DMS53 treated with DMSO at 0.1 percent for 48 hours (cell line): Measurements from ENCODE around the gene SARDH.
"Not testable (repeated sequence)": the region's sequence is repeated elsewhere in the genome, so short reads cannot be mapped to it uniquely, and the experiment has no call there.

ENCODE experiments used
- DNase-seq: peaks from one replicate; lab custom pipeline; 2025; ENCODE audit not compliant: unreplicated experiment; lab: John Stamatoyannopoulos, UW

SARDH gene

DNA sequence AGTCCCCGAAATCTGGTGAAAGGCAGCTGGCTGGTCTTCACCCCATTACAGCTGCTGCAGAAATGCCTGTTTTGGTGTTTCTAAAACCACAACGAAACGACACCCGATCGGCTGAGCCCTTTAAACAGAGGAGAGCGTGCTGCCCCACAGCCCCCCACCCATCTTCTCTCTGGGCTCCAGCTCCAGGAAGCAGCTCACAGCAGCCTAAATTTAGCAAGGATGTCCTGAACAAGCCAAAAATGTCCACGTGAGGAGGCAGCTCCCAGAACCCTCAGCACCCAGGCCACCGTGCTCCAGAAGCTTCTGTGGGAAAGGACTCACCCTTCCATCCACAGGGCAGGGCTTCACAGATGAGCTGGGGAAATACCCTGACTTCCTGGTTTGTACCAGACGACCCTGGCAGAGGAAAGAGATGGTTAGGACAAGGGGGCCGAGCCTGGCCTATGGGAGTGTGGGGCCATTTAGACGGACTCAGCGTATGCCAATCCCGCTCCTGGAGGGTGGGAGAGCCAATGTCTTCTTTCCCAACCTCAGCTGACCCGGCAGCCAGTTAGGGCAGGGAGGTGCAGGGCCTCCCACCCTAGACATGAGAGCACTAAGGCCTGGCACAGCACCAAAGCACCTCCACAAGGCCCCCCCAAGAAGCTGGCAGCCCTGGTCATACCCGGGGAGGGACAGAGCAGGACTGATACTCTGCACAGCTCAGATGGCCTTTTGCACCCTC is 39.1 kb upstream of the SARDH start:
- no peak for DNase-seq

- no peak for DNase-seq
Observed at GRCh38 chr9:133775951-133776905, 38.1 kb upstream of the SARDH start.

GRCh38 chr9:133775291-133775690 is 37.1 kb upstream of the SARDH start:
- DNase-seq, result no peak

DNA sequence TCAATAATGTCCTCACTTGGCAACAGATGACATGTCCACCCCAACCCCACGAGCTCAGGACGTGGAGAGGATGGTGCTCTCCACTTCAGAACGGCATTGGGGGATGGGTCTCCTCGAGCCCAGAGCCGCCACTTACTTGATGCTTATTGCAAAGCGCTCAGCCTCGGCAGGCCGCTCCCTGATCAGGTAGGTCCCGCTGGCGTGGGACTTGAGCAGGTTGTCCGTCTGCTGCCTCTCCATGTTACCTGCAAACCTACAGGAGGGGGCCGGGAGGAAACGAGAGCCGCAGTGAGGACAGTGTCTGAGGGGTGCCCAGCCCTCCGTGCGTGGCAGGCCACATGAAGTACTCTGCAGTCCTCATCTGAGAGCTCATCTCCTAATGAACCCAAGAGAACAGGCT is 36.6 kb upstream of the SARDH start:
- no peak for DNase-seq

- DNase-seq, result no peak
Observed at GRCh38 chr9:133773889-133774655, 35.9 kb upstream of the SARDH start.

DNA sequence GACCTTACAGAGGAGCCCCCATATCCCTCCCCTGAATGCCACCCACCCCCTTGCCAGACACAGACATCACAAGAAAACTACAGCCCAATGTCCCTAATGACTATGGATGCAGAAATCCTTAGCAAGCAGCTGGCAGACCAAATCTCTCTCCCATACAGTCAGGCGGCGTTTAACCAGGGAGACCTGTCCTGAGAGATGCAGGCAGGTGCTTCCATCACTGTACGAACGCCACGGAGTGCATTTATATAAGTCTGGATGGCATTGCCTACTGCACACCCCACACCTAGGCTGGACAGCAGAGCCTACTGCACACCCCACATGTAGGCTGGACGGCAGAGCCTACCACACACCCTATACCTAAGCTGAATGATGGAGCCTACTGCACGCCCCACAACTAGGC is 34.4 kb upstream of the SARDH start:
- DNase-seq, result no peak

DNA sequence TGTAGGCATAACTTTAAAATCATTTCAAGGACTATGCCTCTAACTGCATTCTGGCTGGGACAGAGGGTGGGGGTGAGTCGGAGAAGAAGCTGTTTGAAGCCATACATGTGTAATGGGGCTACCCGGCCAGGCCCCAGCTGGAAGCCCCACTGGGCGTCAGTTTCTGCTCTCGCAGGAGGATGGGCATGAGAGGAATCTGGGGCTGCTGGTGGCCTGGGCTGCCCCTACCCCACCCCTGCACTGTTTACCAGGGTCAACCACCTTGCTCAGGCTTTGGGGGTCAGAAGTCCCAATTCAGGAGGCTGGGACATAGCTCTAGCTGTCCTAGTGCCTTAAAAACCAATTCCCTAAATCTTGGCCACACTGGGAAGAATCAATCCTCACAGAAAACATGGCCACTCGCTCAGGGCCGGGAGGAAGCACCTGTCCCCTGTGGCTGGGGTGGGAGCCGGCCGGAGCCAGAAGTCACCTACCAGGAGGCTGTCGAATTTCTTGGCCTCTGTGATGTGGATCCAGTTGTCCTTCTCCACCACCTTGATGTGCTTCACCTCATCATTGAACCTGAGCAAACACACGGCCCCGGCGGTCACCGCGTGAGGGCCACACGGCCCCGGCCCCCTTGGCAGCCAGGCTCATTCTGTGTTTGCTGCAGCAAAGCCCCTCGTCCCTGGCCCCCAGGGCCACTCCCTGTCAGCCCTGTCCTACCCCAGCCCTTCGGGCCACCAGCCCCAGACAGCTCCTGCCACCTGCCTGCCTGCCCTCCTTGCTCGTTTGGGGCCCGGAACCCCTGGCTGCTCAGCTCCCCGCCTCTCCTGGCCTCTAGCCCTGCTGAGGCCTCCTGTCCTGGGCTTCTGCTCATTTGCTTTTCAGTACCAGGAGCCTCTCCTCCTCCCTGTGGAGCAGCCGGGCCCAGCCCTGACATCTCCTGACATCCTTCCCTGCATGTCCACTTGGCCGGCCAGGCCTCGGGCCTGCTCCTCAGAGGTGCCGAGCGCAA is 33.6 kb upstream of the SARDH start:
- DNase-seq, result no peak

DNA sequence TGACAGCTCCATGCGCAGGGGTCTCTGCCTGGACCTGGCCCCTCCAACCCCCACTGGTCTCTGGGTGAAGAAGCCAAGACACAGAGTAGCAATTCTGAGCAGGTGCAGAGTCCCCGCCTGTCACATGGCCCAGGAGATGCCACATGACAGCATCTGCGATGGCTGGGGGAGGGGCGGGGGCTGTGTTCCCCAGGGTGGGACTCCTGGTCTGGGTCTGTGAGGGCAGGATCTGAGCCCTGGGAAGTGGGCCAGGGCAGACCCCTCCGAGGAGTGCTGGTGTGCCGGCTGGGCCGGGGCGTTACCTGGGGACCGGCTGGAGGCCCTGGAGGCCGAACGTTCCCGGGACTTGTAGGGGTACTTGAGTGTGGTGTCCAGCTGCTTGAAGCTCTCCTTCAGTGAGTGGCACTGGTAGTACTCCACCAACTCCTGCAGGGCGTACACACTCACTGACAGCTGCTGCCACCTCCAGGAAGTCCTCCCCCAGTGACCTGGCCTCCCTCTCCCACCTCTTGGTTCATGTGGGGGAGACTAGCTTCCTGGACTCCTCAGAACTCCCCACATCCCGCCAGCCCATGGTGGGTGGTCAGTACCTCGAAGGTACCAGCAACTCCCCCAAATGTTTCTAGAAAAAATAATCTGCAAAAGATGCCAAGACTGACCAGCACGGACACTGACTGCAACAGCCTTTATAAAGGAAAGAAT is 32.1 kb upstream of the SARDH start:
- DNase-seq, result no peak

DNA sequence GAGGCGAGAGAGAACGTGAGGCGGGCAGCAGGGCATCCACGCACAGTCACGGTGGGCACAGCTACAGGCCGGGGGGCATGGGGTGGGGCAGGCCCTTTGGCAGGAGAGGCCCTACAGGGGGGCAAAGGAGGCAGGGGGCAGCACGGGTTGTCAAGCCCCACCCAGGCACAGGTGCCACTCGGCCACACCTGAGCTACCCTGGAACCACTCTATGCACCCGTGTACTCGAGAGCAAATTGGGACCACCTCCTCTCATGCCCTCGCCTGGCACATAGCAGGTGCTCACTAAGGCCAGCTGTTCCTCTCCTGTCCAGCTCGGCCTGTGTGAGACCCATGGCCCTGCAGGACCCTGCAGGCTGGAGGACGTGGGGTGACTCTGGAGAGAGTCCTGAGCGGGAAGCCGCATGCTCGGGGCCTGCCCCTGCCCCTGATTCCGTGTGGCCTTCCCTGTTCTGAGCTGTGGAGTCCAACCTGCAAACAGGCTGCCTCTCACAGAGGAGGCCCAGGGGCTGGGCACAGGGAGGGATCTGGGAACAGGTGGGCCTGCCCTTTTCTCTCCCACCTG is 31.4 kb upstream of the SARDH start:
- no peak for DNase-seq

GRCh38 chr9:133768859-133769510 is 30.8 kb upstream of the SARDH start:
- peak; percentile 18 for DNase-seq

GRCh38 chr9:133768371-133768858 is 30.3 kb upstream of the SARDH start:
- DNase-seq, result no peak

DNA sequence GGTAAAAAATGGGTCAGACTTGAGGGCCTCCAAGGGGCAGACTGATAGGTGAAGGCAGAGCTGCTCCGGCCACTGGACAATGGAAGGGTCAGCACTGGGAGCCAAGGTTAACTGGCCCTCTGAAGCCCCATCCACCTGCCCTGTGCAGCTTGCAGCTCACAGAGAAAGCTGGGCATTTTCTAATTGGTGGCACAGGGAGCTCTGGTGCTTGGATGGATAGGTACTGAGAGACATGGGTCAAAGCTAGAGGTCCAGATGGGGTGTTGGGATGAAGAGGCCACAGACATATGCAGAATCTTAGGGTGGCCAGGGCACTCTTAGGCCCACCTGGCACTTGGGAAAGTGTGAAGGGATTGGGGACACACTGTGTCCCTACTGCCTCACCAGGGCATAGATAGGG is 29.5 kb upstream of the SARDH start:
- DNase-seq, result no peak

- DNase-seq, result no peak
Observed at GRCh38 chr9:133767008-133767407, 28.9 kb upstream of the SARDH start.

- DNase-seq, result not testable (repeated sequence)
Observed at GRCh38 chr9:133766234-133766633, 28.1 kb upstream of the SARDH start.

DNA sequence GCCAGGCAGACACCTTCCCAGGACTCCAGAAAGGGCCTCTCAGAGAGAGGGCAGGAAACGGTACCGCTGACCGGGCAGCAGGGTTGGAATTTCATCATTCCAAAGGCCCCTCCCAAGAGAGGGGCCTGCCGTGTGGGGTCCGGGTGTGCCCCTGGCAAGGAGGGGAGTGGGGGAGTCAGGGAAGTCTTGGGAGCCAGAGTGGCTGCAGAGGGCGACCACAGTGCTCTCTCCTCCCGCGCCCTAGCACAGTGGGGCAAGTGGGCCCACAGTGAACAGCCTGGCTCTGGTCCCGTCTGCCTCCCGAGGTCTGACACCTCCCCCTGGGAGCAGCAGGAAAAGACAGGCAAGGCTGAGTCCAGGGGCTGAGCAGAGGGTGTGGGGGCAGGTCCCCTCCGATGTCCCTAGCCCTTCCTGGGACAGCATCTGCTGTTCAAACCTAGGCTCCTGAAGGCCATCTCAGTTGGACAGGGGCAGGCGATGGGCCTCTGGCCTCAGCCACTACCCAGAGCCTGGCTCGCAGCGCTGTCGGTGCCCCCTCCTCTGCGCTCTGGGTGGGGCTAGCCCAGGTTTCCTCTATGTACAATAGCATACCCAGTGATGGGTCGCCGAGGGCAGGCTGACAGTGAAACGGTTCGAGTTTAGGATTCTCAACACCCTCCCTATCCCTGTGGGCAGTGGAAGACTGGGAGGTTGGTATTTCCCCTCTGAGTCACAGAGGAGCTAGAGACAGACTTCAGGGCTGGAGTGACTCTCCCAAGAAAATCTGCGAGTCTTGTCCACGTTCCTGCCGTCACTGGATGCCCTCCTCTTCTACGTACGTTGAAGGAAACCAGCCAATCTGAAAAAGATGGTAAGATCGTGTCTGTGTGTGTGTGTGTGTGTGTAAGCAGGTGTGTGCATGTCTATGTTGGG is 25.4 kb upstream of the SARDH start:
- DNase-seq, result no peak

DNA sequence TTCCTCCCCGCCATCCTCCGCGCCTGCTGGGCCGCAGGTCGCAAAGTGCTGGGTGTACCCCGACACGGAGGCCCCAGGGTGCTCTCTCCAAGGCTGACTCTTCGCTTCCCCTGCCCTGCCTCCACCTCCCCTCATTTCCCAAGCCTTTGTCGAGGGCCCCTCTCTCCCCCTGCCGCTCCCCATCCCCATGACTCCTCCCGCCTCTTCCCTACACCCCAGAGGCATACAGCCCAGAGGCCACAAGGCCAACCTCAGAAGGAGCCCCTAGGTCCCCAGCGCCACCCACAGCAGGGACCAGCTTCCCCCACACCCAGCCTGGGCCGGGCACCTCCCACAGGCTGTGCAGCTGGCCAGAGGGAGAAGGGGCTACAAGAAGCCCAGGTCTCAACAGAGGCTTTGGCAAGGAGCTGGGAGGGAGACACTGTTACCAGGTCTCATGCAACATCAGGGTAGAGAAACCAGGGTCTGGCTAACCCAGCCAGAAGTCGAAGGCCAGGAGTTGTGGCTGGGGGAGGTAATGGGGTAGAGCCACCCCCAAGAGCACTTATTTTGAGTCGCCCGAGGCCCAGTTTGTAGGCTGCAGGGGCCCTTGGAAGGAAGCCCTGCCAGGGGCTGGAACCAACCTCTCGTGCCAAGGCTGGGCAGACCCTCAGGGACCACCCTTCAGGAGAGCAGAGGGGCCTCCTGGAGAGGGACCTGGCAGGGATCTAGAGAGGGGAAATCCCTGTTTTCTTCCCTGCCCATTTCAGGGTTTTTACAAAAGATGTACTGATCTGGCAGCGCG is 24.5 kb upstream of the SARDH start:
- DNase-seq, result no peak
